NOMO-1 treated with DMSO at 0.1 percent for 48 hours (cell line): ENCODE data around the gene IDI2.
"Not testable (repeated sequence)": the region's sequence is repeated elsewhere in the genome, so short reads cannot be mapped to it uniquely, and the experiment has no call there.

ENCODE experiments used
- DNase-seq: peaks from one replicate; lab custom pipeline; 2025; ENCODE audit not compliant: unreplicated experiment; lab: John Stamatoyannopoulos, UW

IDI2 gene

GRCh38 chr10:1048349-1048731 is 22.7 kb upstream of the IDI2 start:
- DNase-seq = no peak

DNA sequence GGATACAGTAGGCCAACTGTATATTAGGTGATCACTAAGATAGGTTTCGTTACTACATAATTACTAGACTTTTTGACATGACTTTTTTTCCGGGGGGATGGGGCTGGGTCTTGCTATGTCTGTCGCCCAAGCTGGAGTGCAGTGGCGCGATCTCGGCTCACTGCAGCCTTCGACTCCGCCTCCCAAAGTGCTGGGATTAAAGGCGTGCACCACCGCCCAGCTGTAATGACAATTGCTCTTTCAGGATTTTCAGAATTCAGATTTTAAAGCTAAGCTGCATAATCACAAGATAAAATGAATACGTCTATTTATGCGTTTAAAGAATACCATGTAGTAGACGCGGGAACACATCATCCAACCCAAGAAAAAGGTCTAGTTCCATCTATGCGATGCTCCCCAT is 22.3 kb upstream of the IDI2 start:
- DNase-seq = no peak

- DNase-seq = no peak
These were observed 19.8 kb upstream of the IDI2 start for GRCh38 chr10:1045415-1045814.

GRCh38 chr10:1044964-1045363 is 19.3 kb upstream of the IDI2 start:
- DNase-seq = no peak

GRCh38 chr10:1044146-1044545 is 18.5 kb upstream of the IDI2 start:
- no peak for DNase-seq

DNA sequence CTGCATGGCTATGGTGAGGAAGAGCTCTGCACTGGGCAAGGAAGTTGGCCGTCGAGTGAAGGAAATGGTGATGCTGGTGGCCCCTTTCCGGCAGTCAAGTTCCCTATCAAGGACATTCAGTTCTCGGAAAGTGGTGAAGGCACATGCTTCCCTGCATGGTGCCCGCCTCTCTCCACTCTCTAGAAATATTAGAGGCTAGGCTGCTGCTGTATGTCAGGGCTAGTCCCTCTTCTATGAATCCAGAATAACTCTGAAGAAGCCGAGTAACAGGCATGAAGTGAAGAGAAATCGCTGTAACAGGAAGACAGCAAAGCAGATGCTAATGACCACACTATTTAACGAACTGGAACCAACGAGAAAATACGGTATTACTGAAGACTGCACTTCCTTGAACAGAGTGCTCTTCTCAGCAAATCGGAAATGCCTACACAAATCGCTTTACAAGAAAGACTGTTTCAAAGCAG is 17.9 kb upstream of the IDI2 start:
- DNase-seq = peak; percentile 81

DNA sequence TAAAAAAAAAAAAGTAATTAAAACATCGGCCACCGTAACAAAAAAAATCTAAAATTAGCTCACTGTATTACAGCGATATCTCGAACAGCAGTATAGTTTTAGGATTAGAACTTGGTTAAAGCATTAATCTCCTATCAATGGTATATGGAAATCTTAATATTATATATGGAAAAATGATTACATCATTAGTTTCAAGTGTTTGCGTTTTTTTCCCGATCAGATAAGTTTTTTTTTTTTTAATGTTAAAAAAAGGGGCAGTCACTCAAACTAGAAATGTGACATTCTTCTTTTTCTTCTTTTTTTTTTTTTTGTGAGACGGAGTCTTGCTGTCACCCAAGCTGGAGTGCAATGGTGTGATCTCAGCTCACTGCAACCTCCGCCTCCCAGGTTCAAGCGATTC is 15.9 kb upstream of the IDI2 start:
- no peak for DNase-seq

DNA sequence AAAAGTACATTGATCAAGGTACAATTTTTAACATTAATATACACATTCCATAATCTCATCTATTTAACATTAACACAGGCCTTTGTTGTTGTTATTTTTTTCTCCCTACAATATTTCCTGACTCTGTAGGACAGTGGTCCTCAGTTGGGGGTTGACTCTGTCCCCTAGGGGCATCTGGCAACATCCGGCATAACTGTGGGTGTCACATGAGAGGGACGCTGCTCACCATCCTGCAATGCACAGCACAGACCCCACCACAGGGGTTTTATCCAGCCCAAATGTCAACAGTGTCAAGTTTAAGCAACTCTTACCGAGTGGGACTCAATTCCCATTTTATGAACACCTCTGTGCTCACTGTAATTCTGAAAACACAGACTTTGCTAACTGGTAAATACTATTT is 14.5 kb upstream of the IDI2 start:
- no peak for DNase-seq

GRCh38 chr10:1038769-1039168 is 13.1 kb upstream of the IDI2 start:
- not testable (repeated sequence) for DNase-seq

- DNase-seq = no peak
These were observed 11.4 kb upstream of the IDI2 start for GRCh38 chr10:1037098-1037497.

DNA sequence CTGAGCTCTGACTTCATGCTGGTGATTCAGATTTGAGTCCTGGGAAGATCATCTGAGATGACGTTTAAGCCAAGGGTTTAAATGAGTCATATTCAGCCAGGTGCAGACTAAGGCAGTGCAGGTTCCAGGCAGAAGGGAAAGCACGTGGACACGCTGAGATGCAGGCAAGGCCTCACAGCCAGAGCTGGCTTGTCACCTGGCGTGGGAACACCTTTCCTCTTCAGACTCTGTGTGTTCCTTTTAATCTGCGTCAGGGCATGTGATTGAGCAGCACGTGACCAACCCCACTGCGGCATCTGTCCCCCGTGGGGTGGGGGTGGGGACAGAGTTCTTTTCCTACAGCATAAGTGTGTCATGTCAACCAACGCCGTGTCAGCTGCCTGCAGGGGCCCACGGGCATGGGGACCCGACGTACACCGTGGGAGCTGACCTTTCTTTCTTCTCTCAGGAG is 10.7 kb upstream of the IDI2 start:
- no peak for DNase-seq

- no peak for DNase-seq
These were observed 9.5 kb upstream of the IDI2 start for GRCh38 chr10:1035201-1035600.

DNA sequence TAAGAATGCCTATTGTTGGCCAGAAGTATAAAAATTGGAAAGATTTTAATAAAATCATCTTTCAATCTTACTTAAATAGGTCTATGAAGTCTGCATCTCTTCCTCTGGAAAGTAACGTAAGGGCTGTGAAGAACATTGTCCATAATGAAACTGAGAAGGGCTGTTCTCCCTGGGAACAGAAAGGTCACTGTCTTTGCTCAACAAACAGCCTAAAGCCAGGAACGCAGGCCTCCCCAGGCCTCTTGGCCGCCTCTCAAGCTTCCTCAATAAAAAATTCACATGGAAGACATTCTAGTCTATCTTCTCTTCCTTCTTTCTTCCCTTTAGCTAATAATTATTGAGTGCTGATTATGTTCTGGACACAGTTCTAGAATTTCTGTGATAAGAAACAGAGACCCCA is 9.1 kb upstream of the IDI2 start:
- DNase-seq = no peak

DNA sequence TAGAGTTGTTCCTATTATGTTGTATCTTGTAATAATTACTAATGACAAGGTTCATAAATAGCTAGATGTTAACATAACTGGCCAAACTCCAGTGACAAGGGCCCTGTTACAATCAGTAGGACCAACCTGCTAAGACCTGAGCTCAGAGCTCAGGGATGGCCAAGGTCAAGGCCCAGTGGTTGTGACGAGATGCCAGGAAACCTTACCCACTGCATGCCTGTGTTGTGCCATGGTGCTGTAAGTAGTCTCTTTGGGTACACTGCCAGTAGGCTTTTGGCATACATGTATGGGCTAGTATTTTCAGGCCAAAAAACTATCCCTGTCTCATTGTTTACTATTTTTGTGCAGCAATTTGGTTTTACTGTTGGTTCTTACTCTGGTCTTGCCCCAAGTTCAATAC is 7.9 kb upstream of the IDI2 start:
- DNase-seq = no peak

DNA sequence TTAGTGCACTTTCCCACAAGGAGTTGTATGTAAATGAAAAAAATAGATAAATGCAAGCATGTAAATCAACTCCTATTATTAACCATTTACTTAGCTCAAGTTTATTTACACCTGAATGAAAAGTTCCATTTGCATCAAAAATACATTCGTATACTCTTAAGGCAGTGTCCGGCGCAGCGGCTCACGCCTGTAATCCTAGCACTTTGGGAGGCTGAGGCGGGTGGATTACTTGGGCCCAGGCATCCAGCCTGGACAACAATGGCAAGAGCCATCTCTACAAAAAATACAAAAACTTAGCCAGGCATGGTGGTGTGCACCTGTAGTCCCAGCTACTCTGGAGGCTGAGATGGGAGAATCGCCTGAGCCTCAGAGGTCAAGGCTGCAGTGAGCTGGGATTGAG is 4.2 kb upstream of the IDI2 start:
- no peak for DNase-seq

GRCh38 chr10:1026578-1026977 is 919 bp upstream of the IDI2 start:
- DNase-seq = no peak

GRCh38 chr10:1024103-1024502 is 1.6 kb downstream of the IDI2 start:
- DNase-seq = no peak

DNA sequence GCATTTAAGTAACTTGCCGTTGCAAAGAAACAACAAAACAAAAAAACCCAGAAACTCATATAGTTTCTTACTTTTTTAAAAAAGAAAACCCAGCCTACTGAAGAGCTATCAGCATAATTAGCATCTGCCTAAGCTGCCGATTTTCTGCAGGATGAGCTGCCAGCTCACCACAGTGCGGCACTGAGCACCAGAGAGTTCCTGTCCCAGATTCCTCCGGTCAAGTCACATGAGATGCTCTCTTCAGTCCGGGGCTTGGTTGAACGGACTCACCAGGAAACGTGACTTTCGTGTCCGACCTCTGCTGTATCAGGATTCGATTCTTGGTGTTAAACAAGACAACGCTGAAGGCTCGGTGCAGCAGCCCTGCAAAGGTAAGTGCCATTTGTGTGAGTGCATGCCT is 3.2 kb downstream of the IDI2 start:
- DNase-seq = no peak

- DNase-seq = no peak
These were observed 4.7 kb downstream of the IDI2 start for GRCh38 chr10:1020958-1021357.

DNA sequence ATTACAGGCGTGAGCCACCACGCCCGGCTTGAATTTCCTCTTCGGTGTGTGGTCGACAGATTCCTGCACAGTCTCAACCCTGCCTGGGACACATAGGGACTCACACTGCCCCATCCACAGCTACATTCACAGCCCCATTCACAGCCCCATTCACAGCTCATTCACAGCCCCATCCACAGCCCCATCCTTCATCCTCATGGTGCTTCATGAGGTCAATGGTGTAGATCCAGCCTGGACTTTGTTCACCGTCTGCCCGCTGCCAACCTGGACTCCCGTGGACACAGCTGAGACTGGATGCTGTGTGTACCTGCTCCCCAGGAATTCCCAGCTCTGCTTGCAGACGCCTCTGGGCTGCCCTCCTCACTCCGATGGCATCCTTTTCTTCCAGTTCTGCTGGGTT is 5.2 kb downstream of the IDI2 start:
- DNase-seq = no peak

DNA sequence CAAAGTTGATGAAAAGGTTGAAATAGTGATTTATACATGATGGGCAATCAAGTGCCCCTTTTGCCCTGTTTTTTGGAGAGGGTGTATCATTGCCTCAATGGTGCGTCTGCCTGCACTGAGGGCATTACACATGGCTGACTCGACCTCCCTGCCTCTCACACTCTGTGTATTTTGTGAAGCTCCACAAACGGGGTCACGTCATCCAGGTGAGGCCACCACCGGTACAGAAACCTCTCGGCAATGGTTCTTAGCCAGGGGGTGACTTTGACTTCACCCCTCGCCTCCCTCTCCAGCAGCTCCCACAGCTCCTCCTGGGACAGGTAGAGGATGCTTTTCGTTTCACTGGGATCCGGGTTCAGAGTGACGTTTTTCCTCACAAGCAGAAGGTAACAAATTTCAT is 6.3 kb downstream of the IDI2 start:
- no peak for DNase-seq

- no peak for DNase-seq
These were observed 10.0 kb downstream of the IDI2 start for GRCh38 chr10:1015688-1016087.

- DNase-seq = no peak
These were observed 14.0 kb downstream of the IDI2 start for GRCh38 chr10:1011696-1012095.

DNA sequence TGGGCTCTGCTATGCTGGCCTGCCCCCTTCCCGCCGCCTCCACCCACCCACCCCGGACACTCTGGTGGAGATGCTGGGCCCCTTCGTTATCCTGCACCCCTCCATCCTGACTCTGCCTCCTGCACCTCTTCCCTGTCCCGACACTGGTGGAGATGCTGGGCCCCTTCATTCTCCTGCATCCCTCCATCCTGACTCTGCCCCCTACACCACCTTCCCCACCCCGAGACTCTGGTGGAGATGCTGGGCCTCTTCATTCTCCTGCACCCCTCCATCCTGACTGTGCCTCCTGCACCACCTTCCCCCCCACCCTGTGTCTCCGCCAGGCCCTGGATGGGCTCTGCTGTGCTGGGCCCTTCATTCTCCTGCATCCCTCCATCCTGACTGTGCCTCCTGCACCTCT is 15.0 kb downstream of the IDI2 start:
- no peak for DNase-seq
